HCT116 (cell line): ENCODE results near the gene GPX5. TPM values are rescaled to one million over a fixed set of nuclear protein-coding genes. Genes with fewer than 3 reads are reported as not detected.

Experiments
- ATAC-seq: fragments of 200-7000 bp; cut with Tn5 transposase; 2 replicates; pipeline ENCODE4 v1.9.1; 2020; ENCODE audit warnings: mild to moderate bottlenecking, moderate library complexity
- BruUV-seq: library from RNA; stranded (reverse); fragments of 400-500 nt; replicated peaks from 2 replicates; lab custom pipeline; 2021; lab: Mats Ljungman, UMichigan
- CTCF ChIA-PET: fragments of 300-600 bp; sonication (Branson Sonifier 250); formaldehyde crosslinking; loops from one replicate; lab custom pipeline; 2021; ENCODE audit warnings: antibody characterized with exemption; lab: Charles Lee
- POLR2A ChIA-PET: fragments of 300-600, 350-600 bp; sonication (Branson Sonifier 250); formaldehyde crosslinking; loops from one replicate; lab custom pipeline; 2021; ENCODE audit warnings: antibody characterized with exemption; lab: Charles Lee
- RAD21 ChIA-PET, 2 experiments: fragments of 300-600 bp; sonication (Branson Sonifier 250); formaldehyde crosslinking; loops; one replicate each; lab custom pipeline; 2023; ENCODE audit warnings: low total read pairs in 2 of 2; ENCODE audit not compliant: uncharacterized antibody in 2 of 2, unreplicated experiment in 2 of 2, low non-redundant PET in 1 of 2; lab: Charles Lee
- DNase-seq: peaks from one replicate; pipeline ENCODE4 v3.0.0-alpha.2; 2010; ENCODE audit warnings: low read depth, low spot score
- H2AFZ ChIP-seq: fragments of 200-600 bp; shearing (Covaris generic), sonication (generic); 2 replicates; pipeline ENCODE4 v1.6.1; 2017; ENCODE audit warnings: low read depth, mixed run types, mixed read lengths, antibody characterized with exemption, low read length; ENCODE audit not compliant: poor library complexity, severe bottlenecking
- H3K27ac ChIP-seq: 2 replicates; pipeline ENCODE4 v1.5.1; 2012; ENCODE audit warnings: low read depth, low read length
- H3K27me3 ChIP-seq: fragments of 200-600 bp; sonication (generic); 2 replicates; pipeline ENCODE4 v1.6.1; 2016; ENCODE audit warnings: mixed run types, low read length, mixed read lengths; ENCODE audit not compliant: insufficient read depth
- H3K36me3 ChIP-seq, 2 experiments: fragments of 200-500 bp in 1 of 2; fragments of 200-600 bp in 1 of 2; sonication (Bioruptor generic) in 1 of 2; sonication (generic) in 1 of 2; 2 replicates each; pipeline versions ENCODE4 v1.5.1 to v1.6.1; 2014 to 2016; ENCODE audit warnings: low read length in 2 of 2, inconsistent platforms in 1 of 2, mixed read lengths in 1 of 2, mixed run types in 1 of 2; ENCODE audit not compliant: insufficient read depth in 2 of 2, control insufficient read depth in 1 of 2
- H3K4me1 ChIP-seq, 2 experiments: fragments of 200-600 bp in 1 of 2; sonication (generic) in 1 of 2; 2 replicates each; pipeline versions ENCODE4 v1.5.1 to v1.6.1; 2012 to 2017; ENCODE audit warnings: low read length in 2 of 2, inconsistent platforms in 1 of 2, mild to moderate bottlenecking in 1 of 2, mixed read lengths in 1 of 2, mixed run types in 1 of 2, moderate library complexity in 1 of 2; ENCODE audit not compliant: insufficient read depth in 2 of 2, control insufficient read depth in 1 of 2
- H3K4me2 ChIP-seq: fragments of 200-600 bp; sonication (generic); 2 replicates; pipeline ENCODE4 v1.6.1; 2017; ENCODE audit warnings: mixed run types, low read length, mixed read lengths
- H3K4me3 ChIP-seq, 2 experiments: fragments of 200-600 bp in 1 of 2; sonication (generic) in 1 of 2; replicated peaks in 1 of 2; 2 replicates each; pipeline ENCODE4 v1.5.1; 2011 to 2016; ENCODE audit warnings: low read length in 2 of 2, control low read depth in 1 of 2, low read depth in 1 of 2, mild to moderate bottlenecking in 1 of 2, mixed read lengths in 1 of 2, mixed run types in 1 of 2
- H3K79me2 ChIP-seq: fragments of 200-600 bp; sonication (generic); 2 replicates; pipeline ENCODE4 v1.6.1; 2017; ENCODE audit warnings: mild to moderate bottlenecking, mixed run types, low read length, moderate library complexity, mixed read lengths; ENCODE audit not compliant: insufficient read depth
- H3K9ac ChIP-seq: fragments of 200-600 bp; sonication (generic); 2 replicates; pipeline ENCODE4 v1.6.1; 2016; ENCODE audit warnings: low read length, mixed read lengths
- H3K9me2 ChIP-seq: fragments of 200-600 bp; sonication (generic), shearing (Covaris generic); 2 replicates; pipeline ENCODE4 v1.6.1; 2017; ENCODE audit warnings: mixed run types, mild to moderate bottlenecking, moderate library complexity; ENCODE audit not compliant: insufficient read depth
- H3K9me3 ChIP-seq, 2 experiments: fragments of 200-500 bp in 1 of 2; fragments of 200-600 bp in 1 of 2; sonication (Bioruptor generic) in 1 of 2; sonication (generic) in 1 of 2; 2 replicates each; pipeline ENCODE4 v1.6.1; 2014 to 2017; ENCODE audit warnings: low read length in 2 of 2, mixed read lengths in 2 of 2, inconsistent platforms in 1 of 2, low read depth in 1 of 2, mild to moderate bottlenecking in 1 of 2, mixed run types in 1 of 2, moderate library complexity in 1 of 2; ENCODE audit not compliant: control insufficient read depth in 1 of 2, insufficient read depth in 1 of 2
- H4K20me1 ChIP-seq: fragments of 200-600 bp; sonication (generic), shearing (Covaris generic); 2 replicates; pipeline ENCODE4 v1.6.1; 2017; ENCODE audit warnings: mixed run types, mild to moderate bottlenecking, moderate library complexity; ENCODE audit not compliant: insufficient read depth
- CBX3 ChIP-seq: IDR thresholded peaks from 2 replicates; pipeline ENCODE4 v1.6.1; 2012; ENCODE audit warnings: low read depth
- CEBPB ChIP-seq: IDR thresholded peaks from 2 replicates; pipeline ENCODE4 v1.6.1; 2012; ENCODE audit warnings: low read depth
- EGR1 ChIP-seq: IDR thresholded peaks from 2 replicates; pipeline ENCODE4 v1.6.1; 2012; ENCODE audit warnings: low read depth
- ELF1 ChIP-seq: IDR thresholded peaks from 2 replicates; pipeline ENCODE4 v1.6.1; 2012; ENCODE audit warnings: low read depth, borderline replicate concordance
- EZH2 ChIP-seq: fragments of 200-600 bp; sonication (generic); IDR thresholded peaks from 2 replicates; pipeline ENCODE4 v1.6.1; 2017; ENCODE audit warnings: antibody characterized with exemption, mixed run types
- FOSL1 ChIP-seq: IDR thresholded peaks from 2 replicates; pipeline ENCODE4 v1.6.1; 2012; ENCODE audit warnings: low read depth
- JUND ChIP-seq: IDR thresholded peaks from 2 replicates; pipeline ENCODE4 v1.6.1; 2012
- POLR2A ChIP-seq: IDR thresholded peaks from 2 replicates; pipeline ENCODE4 v1.7.0; 2011; ENCODE audit warnings: borderline replicate concordance; ENCODE audit not compliant: insufficient read depth, insufficient read length; ENCODE audit errors: extremely low read depth
- POLR2AphosphoS5 ChIP-seq: IDR thresholded peaks from 2 replicates; pipeline ENCODE4 v1.6.1; 2011; ENCODE audit warnings: mild to moderate bottlenecking, low read depth, low read length, moderate library complexity
- RAD21 ChIP-seq: IDR thresholded peaks from 2 replicates; pipeline ENCODE4 v1.6.1; 2012; ENCODE audit warnings: low read depth, mild to moderate bottlenecking
- SIN3A ChIP-seq: IDR thresholded peaks from 2 replicates; pipeline ENCODE4 v1.6.1; 2012; ENCODE audit warnings: low read depth
- SRF ChIP-seq: IDR thresholded peaks from 2 replicates; pipeline ENCODE4 v1.6.1; 2012; ENCODE audit warnings: low read depth
- TCF7L2 ChIP-seq: IDR thresholded peaks from 2 replicates; pipeline ENCODE4 v1.7.0; 2011; ENCODE audit warnings: borderline replicate concordance, inconsistent platforms; ENCODE audit not compliant: insufficient read depth, insufficient read length; ENCODE audit errors: extremely low read depth
- YY1 ChIP-seq: IDR thresholded peaks from 2 replicates; pipeline ENCODE4 v1.6.1; 2011; ENCODE audit warnings: low read length, low read depth, moderate library complexity, mild to moderate bottlenecking; ENCODE audit not compliant: insufficient replicate concordance; ENCODE audit errors: extremely low read depth
- ZFX ChIP-seq: fragments of 450-650 bp; IDR thresholded peaks from 2 replicates; pipeline ENCODE4 v1.6.1; 2017
- ZNF274 ChIP-seq: fragments of 200-500 bp; sonication (Bioruptor generic); IDR thresholded peaks from 2 replicates; pipeline ENCODE4 v1.6.1; 2014; ENCODE audit warnings: mild to moderate bottlenecking, low read depth, low read length, inconsistent platforms
- intact Hi-C: fragments of 100-400 bp; cut with micrococcal nuclease; formaldehyde crosslinking; loops from 2 replicates; pipeline ENCODE4 v1.10.0; 2022
- total RNA-seq: library from RNA; stranded (reverse); gene quantifications from one replicate; pipeline ENCODE4 v1.2.1, GENCODE V29; 2021; ENCODE audit not compliant: unreplicated experiment
- TF ChIP-seq, protein P1 (sequence below): IDR thresholded peaks from 2 replicates; pipeline ENCODE4 v1.6.1; 2012; ENCODE audit warnings: low read depth
- TF ChIP-seq, protein P2 (sequence below), 3 experiments: fragments of 200-600 bp in 1 of 3; sonication (generic) in 1 of 3; IDR thresholded peaks in 2 of 3; conservative IDR thresholded peaks in 1 of 3; 2 replicates each; pipeline ENCODE4 v1.5.1; 2012 to 2017; ENCODE audit warnings: low read depth in 2 of 3, low read length in 2 of 3, antibody characterized with exemption in 1 of 3, borderline replicate concordance in 1 of 3, control low read depth in 1 of 3, mild to moderate bottlenecking in 1 of 3, mixed read lengths in 1 of 3, mixed run types in 1 of 3, moderate library complexity in 1 of 3; ENCODE audit not compliant: insufficient read depth in 1 of 3
- TF ChIP-seq, protein P3 (sequence below): IDR thresholded peaks from 2 replicates; pipeline ENCODE4 v1.6.1; 2011; ENCODE audit warnings: mild to moderate bottlenecking, low read length, moderate library complexity; ENCODE audit not compliant: insufficient replicate concordance; ENCODE audit errors: extremely low read depth

GPX5 gene
- total RNA-seq, 1 experiment from 2014 or later: not detected

DNA sequence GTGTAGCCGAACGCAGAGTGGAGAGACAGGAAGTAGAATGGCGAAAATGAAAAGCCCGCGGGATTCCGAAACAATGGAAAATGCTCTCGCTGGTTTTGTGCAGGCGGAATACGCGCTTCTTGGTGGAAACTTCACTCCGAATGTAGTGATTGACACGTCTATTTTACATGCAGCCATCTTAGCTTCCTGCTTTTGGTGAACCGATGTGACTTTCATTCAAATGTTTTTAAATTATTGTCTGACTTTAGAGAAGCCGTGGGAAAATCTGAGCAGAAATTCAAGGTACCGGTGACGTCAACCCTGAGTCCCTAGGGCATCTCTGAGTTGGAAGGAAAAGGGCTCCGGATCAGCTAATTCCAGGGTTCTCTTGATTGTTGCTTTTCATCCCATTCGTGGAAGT lies 11.4 kb downstream of the GPX5 start:
- H3K79me2 ChIP-seq: no peaks in the 10 kb centered on the region
- RAD21 ChIA-PET: no interaction called here
- no peaks in the 10 kb centered on the region for H3K36me3 ChIP-seq
- no peaks in the 10 kb centered on the region for H4K20me1 ChIP-seq
- no peak overlapping the region for H3K27ac ChIP-seq
- no peaks in the 10 kb centered on the region for H3K27me3 ChIP-seq
- TF ChIP-seq EGR1 (no peak), SRF (no peak), POLR2A (no peak), ZNF274 (no peak), TCF7L2 (no peak), ZFX (no peak), ELF1 (no peak), RAD21 (no peak), EZH2 (no peak), FOSL1 (no peak), JUND (no peak), POLR2AphosphoS5 (no peak), SIN3A (no peak), CBX3 (no peak), YY1 (no peak), CEBPB (no peak)
- TF ChIP-seq, protein P1, sequence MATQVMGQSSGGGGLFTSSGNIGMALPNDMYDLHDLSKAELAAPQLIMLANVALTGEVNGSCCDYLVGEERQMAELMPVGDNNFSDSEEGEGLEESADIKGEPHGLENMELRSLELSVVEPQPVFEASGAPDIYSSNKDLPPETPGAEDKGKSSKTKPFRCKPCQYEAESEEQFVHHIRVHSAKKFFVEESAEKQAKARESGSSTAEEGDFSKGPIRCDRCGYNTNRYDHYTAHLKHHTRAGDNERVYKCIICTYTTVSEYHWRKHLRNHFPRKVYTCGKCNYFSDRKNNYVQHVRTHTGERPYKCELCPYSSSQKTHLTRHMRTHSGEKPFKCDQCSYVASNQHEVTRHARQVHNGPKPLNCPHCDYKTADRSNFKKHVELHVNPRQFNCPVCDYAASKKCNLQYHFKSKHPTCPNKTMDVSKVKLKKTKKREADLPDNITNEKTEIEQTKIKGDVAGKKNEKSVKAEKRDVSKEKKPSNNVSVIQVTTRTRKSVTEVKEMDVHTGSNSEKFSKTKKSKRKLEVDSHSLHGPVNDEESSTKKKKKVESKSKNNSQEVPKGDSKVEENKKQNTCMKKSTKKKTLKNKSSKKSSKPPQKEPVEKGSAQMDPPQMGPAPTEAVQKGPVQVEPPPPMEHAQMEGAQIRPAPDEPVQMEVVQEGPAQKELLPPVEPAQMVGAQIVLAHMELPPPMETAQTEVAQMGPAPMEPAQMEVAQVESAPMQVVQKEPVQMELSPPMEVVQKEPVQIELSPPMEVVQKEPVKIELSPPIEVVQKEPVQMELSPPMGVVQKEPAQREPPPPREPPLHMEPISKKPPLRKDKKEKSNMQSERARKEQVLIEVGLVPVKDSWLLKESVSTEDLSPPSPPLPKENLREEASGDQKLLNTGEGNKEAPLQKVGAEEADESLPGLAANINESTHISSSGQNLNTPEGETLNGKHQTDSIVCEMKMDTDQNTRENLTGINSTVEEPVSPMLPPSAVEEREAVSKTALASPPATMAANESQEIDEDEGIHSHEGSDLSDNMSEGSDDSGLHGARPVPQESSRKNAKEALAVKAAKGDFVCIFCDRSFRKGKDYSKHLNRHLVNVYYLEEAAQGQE: no peak
- TF ChIP-seq, protein P2, sequence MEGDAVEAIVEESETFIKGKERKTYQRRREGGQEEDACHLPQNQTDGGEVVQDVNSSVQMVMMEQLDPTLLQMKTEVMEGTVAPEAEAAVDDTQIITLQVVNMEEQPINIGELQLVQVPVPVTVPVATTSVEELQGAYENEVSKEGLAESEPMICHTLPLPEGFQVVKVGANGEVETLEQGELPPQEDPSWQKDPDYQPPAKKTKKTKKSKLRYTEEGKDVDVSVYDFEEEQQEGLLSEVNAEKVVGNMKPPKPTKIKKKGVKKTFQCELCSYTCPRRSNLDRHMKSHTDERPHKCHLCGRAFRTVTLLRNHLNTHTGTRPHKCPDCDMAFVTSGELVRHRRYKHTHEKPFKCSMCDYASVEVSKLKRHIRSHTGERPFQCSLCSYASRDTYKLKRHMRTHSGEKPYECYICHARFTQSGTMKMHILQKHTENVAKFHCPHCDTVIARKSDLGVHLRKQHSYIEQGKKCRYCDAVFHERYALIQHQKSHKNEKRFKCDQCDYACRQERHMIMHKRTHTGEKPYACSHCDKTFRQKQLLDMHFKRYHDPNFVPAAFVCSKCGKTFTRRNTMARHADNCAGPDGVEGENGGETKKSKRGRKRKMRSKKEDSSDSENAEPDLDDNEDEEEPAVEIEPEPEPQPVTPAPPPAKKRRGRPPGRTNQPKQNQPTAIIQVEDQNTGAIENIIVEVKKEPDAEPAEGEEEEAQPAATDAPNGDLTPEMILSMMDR (IDR thresholded peaks at IDR 0.05 in 2 of 3, conservative IDR thresholded peaks at IDR 0.05 in 1 of 3; ENCODE audit: borderline replicate concordance in 1 of 3, insufficient read depth in 1 of 3, low read depth in 2 of 3, low read length in 2 of 3): no peak
- TF ChIP-seq, protein P3, sequence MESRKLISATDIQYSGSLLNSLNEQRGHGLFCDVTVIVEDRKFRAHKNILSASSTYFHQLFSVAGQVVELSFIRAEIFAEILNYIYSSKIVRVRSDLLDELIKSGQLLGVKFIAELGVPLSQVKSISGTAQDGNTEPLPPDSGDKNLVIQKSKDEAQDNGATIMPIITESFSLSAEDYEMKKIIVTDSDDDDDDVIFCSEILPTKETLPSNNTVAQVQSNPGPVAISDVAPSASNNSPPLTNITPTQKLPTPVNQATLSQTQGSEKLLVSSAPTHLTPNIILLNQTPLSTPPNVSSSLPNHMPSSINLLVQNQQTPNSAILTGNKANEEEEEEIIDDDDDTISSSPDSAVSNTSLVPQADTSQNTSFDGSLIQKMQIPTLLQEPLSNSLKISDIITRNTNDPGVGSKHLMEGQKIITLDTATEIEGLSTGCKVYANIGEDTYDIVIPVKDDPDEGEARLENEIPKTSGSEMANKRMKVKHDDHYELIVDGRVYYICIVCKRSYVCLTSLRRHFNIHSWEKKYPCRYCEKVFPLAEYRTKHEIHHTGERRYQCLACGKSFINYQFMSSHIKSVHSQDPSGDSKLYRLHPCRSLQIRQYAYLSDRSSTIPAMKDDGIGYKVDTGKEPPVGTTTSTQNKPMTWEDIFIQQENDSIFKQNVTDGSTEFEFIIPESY: no peak
- CTCF ChIA-PET: interaction anchor here (1.2 to 1.3 kb wide), 2 partner anchors 15 to 48 kb away, joined by 3 to 4 read pairs; no protein-coding TSS in a partner anchor
- no peaks in the 10 kb centered on the region for H3K9me3 ChIP-seq
- intact Hi-C loops: no loop called here
- BruUV-seq: no TSS peak
- H3K9ac ChIP-seq: no peak overlapping the region
- ATAC-seq (peak; percentile 33), DNase-seq (no peak)
- POLR2A ChIA-PET: no interaction called here
- peak overlapping the region; percentile 81 for H2AFZ ChIP-seq
- no peak overlapping the region for H3K4me3 ChIP-seq
- peak overlapping the region; percentile 69 for H3K4me2 ChIP-seq
- H3K4me1 ChIP-seq: peaks cover 1 to 20% of the 10 kb centered on the region in 2 experiments; a peak in 3 of 4 replicates
- H3K9me2 ChIP-seq: no peaks in the 10 kb centered on the region
